ENCODE measurements around the gene PAGR1.
"Not testable (repeated sequence)": the region's sequence is repeated elsewhere in the genome, so short reads cannot be mapped to it uniquely, and the experiment has no call there.

PAGR1 gene

GRCh38 chr16:29821643-29822115 is 5.7 kb downstream of the PAGR1 start:
- H3K4me3 ChIP-seq (ENCODE audit: low read depth, low read length), result peak overlapping the region; percentile 90
- no peak for TF ChIP-seq CTCF (IDR thresholded peaks at IDR 0.05; ENCODE audit: low read depth, low read length, missing control alignments)
- DNase-seq (ENCODE audit: low read depth), result no peak

- TF ChIP-seq CTCF (IDR thresholded peaks at IDR 0.05; ENCODE audit: low read depth, low read length, missing control alignments), result no peak
- DNase-seq (ENCODE audit: low read depth), result no peak
- no peak overlapping the region for H3K4me3 ChIP-seq (ENCODE audit: low read depth, low read length)
These were observed 8.7 kb downstream of the PAGR1 start for GRCh38 chr16:29824589-29825144.

GRCh38 chr16:29825145-29826044 is 9.4 kb downstream of the PAGR1 start:
- no peak for TF ChIP-seq CTCF (IDR thresholded peaks at IDR 0.05; ENCODE audit: low read depth, low read length, missing control alignments)
- no peak for DNase-seq (ENCODE audit: low read depth)
- no peak overlapping the region for H3K4me3 ChIP-seq (ENCODE audit: low read depth, low read length)

GRCh38 chr16:29826342-29826695 is 10.4 kb downstream of the PAGR1 start:
- no peak for TF ChIP-seq CTCF (IDR thresholded peaks at IDR 0.05; ENCODE audit: low read depth, low read length, missing control alignments)
- no peak overlapping the region for H3K4me3 ChIP-seq (ENCODE audit: low read depth, low read length)
- DNase-seq (ENCODE audit: low read depth), result no peak

- DNase-seq (ENCODE audit: low read depth), result no peak
- no peak for TF ChIP-seq CTCF (IDR thresholded peaks at IDR 0.05; ENCODE audit: low read depth, low read length, missing control alignments)
- H3K4me3 ChIP-seq (ENCODE audit: low read depth, low read length), result no peak overlapping the region
These were observed 14.8 kb downstream of the PAGR1 start for GRCh38 chr16:29830774-29831173.

GRCh38 chr16:29831490-29831889 is 15.5 kb downstream of the PAGR1 start:
- no peak for TF ChIP-seq CTCF (IDR thresholded peaks at IDR 0.05; ENCODE audit: low read depth, low read length, missing control alignments)
- DNase-seq (ENCODE audit: low read depth), result no peak
- no peak overlapping the region for H3K4me3 ChIP-seq (ENCODE audit: low read depth, low read length)

- H3K4me3 ChIP-seq (ENCODE audit: low read depth, low read length); DNase-seq (ENCODE audit: low read depth): not testable (repeated sequence)
These were observed 17.3 kb downstream of the PAGR1 start for GRCh38 chr16:29833219-29833618.

All from GM12864 (cell line).